NCI-H2081 (cell line): Measurements from ENCODE around the gene LGALS7.
"Not testable (repeated sequence)": the region's sequence is repeated elsewhere in the genome, so short reads cannot be mapped to it uniquely, and the experiment has no call there.

Experiments
- DNase-seq, 2 experiments: peaks; one replicate each; lab custom pipeline; 2025; lab: John Stamatoyannopoulos, UW

LGALS7 gene

GRCh38 chr19:38799104-38799503 is 25.8 kb upstream of the LGALS7 start:
- DNase-seq: no peak

GRCh38 chr19:38797781-38798180 is 24.5 kb upstream of the LGALS7 start:
- not testable (repeated sequence) for DNase-seq

GRCh38 chr19:38796154-38796553 is 22.8 kb upstream of the LGALS7 start:
- no peak for DNase-seq

DNA sequence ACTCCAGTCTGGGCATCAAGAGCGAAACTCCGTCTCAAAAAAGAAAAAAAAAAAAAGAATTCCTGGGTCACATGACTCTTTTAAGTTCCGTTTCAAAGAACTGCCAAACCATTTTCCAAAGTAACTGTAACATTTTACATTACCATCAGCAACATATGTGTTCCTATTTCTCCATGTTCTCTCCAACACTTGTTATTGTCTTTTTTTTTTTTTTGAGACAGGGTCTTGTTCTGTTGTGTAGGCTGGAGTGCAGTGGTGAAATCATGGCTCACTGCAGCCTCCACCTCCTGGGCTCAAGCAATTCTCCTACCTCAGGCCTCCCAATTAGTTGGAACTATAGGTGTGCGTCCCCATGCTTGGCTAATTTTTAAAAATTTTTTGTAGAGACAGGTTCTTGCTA is 22.2 kb upstream of the LGALS7 start:
- no peak for DNase-seq

DNA sequence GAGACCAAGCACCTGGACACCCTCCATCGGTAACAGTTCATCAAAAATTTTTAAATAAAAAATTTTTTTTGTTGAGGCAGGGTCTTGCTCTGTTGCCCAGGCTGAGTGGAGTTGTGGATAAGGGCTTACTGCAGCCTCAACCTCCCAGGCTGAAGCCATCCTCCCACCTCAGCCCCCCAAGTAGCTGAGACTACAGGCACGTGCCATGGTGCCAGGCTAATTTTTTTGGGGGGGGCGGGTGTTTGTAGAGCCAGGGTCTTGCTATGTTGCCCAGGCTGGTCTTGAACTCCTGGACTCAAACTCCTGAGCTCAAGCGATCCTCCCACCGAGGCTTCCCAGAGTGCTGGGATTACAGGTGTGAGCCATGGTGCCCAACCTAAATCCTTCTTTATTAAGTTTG is 20.4 kb upstream of the LGALS7 start:
- DNase-seq: no peak

- DNase-seq: no peak
These were observed 19.9 kb upstream of the LGALS7 start for GRCh38 chr19:38793177-38793576.

DNA sequence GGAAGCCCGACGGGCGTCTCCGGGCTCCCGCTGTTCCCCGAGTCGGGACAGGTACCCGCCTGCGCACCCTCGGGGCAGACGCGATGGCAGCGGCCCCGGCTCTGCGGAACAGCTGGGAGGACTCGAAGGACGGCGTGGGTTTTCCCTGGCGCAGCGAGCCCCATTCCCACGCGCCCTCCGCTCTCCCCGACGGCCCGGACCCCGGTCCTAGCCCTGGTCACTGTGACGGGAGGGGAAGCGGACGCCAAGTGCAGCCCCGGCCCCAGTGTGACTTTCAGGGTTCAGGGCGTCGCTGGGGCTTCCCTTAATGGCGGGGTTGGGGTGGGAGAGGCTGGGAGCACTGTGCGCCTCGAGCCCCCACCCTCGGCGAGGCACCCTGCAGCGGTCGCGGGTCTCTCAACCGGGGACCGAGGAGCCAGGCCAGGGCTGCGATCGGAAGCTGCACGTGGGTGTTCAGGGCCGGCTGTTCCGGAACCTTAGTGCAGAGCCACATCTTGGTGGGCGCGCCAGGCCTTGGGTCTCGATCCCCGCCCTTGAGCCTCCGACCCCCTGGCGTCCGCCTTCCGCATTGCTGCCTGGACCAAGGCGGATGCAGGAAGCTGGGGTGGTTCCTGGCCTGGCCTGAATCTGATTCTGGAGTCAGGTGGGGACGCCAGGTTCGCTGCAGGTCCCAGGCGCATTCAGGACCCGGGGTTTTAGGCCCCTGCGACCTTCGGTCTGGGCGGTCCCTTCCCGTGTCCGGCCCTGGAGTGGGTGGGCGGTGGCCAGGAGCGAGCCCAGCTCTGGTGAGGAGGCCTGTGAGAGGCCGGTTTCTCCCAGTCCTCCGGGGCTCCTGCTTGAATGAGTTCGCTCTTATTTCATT is 19.2 kb upstream of the LGALS7 start:
- no peak for DNase-seq

DNA sequence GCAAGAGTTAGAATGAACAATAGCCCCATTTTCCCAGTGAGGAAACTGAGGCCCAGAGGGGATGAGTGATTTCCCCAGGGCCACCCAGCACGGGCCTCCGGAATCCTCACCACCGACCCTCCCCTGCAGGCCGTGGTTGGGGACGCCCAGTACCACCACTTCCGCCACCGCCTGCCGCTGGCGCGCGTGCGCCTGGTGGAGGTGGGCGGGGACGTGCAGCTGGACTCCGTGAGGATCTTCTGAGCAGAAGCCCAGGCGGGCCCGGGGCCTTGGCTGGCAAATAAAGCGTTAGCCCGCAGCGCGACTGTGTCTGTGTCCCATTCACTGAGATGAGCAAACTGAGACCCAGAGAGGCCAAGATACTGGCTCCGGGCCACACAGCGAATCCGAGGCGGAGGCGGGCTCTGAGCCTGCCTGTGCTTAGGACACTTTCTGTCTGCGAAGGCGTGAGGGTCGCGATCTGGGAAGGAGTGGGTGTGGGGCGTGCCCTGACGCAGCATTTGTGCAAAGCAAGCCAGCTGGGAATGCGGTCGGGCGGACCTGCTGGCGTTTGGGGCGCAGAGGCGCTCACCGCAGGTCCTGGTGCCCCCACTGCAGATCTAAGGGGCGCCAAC is 18.2 kb upstream of the LGALS7 start:
- not testable (repeated sequence) for DNase-seq

DNA sequence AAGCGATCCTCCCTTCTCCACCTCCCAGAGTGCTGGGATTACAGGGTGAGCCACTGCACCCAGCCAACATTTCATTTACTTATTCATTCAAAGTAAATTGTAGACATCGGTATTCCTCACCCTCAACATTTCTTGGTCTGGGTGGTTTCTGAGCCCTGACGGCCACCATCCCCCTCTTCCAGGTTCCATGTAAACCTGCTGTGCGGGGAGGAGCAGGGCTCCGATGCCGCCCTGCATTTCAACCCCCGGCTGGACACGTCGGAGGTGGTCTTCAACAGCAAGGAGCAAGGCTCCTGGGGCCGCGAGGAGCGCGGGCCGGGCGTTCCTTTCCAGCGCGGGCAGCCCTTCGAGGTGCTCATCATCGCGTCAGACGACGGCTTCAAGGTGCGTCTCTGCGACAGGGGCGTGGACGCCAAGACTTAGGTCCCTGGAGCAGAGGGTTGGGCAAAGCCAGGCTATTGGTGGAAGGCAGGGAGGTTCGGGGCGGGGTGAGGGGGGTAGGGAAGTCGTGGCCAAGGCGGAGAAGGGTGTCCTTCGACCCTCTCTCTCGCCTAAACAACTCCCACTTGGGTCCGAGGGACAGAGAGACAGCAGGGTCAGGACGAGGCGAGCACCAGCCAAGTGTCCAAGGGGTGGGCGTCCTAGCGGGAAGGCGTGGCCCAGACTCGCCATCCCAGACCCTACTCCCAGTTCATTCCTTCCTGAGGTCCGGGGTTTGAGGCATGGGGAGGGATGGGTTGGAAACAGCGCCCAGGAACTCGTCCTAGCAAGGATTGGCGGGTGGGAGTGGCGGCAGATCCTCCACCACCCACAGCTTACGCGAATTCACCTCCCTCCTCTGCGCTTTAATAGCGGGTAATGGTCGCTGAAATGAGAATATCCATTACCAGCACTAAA is 17.4 kb upstream of the LGALS7 start:
- not testable (repeated sequence) for DNase-seq

- no peak for DNase-seq
These were observed 15.3 kb upstream of the LGALS7 start, which contains the start of gene LGALS7B for GRCh38 chr19:38788478-38789243. TSS of gene LGALS7B (plus strand) at chr19:38789200. CDS start at chr19:38789227, 27 bp downstream.

DNA sequence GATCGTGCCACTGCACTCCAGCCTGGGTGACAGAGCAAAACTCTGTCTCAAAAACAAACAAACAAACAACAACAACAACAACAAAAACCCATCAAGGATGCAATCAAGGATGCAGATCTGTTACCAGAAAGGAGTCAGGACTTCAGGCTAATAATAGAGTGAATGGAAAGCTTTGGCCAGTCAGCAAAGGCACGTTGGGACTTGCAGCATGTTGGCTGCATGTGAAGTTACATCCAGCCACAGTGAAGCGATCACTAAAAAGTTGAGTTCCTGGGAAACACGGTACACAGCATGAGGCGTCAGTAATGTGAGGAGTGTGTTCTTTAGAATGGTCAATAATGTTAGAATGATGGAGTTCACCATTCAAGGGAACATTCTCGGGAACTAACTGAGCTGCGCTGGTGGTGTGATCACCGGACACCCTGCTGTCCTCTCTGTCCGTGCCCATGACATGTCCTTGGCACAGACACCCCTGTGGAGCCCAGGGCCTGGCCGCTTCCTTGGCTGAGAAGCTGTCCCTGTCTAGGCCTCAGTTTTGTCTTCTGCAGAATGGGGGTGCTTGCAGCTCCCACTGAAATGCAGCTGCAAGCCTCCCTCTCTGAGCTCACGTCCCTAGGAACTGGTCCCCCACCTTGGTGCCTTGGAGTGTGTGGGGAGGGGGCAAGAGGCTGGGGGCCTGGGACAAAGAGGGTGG is 13.4 kb upstream of the LGALS7 start:
- DNase-seq: no peak

GRCh38 chr19:38786061-38786460 is 12.7 kb upstream of the LGALS7 start:
- not testable (repeated sequence) for DNase-seq

- no peak for DNase-seq
These were observed 11.9 kb upstream of the LGALS7 start for GRCh38 chr19:38785187-38785699.

DNA sequence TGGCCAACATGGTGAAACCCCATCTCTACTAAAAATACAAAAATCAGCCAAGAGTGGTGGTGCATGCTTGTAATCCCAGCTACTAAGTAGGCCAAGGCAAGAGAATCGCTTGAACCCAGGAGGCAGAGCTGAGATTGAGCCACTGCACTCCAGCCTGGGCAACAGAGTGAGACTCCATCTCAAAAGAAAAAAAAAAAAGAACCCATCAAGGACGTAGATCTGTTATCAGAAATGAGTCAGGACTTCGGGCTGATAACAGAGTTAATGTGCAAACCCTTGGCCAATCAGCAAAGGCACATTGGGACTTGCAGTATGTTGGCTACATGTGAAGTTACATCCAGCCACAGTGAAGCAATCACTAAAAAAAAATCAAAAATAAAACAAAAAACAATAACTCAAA is 10.9 kb upstream of the LGALS7 start:
- no peak for DNase-seq

DNA sequence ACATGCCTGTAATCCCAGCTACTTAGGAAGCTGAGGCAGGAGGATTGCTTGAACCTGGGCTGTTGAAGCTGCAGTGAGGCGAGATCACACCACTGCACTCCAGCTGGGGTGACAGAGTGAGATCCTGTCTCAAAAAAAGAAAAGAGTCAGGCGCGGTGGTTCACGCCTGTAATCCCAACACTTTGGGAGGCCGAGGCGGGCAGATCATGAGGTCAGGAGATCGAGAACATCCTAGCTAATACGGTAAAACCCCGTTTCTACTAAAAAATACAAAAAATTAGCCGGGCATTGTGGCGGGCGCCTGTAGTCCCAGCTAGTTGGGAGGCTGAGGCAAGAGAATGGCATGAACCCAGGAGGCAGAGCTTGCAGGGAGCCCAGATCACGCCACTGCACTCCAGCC is 8.9 kb upstream of the LGALS7 start:
- not testable (repeated sequence) for DNase-seq

DNA sequence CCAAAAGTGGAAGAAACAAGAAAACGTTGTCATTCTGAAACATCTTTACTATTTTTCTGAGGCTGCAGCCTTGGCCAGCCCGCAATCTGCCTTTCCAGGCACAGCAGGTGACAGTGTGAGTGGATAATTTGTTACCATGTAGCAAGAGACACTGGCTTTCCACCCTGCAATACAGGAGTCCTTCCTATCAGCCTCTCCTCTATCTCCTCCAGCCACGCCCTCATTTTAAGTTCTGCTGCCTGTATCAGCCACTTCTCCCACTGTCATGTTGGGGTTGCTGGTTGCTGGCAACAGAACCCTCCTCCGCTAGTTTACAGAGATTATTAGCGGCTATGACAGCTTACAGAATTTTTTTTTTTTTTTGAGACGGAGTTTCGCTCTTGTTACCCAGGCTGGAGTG is 7.7 kb upstream of the LGALS7 start:
- no peak for DNase-seq

DNA sequence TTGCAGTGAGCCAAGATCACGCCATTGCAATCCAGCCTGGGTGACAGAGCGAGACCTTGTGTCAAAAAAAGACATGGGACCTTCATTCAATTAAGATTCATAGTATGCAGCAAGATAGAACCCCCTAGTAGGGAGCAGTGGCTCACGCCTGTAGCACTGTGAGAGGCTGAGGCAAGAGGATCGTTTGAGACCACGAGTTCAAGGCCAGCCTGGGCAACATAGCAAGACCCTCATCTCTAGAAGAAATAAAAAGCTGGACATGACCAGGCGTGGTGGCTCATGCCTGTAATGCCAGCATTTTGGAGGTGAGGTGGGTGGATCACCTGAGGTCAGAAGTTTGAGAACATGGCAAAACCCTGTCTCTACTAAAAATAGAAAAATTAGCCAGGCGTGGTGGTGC is 7.1 kb upstream of the LGALS7 start:
- DNase-seq: no peak

GRCh38 chr19:38778733-38779132 is 5.4 kb upstream of the LGALS7 start:
- DNase-seq: no peak

DNA sequence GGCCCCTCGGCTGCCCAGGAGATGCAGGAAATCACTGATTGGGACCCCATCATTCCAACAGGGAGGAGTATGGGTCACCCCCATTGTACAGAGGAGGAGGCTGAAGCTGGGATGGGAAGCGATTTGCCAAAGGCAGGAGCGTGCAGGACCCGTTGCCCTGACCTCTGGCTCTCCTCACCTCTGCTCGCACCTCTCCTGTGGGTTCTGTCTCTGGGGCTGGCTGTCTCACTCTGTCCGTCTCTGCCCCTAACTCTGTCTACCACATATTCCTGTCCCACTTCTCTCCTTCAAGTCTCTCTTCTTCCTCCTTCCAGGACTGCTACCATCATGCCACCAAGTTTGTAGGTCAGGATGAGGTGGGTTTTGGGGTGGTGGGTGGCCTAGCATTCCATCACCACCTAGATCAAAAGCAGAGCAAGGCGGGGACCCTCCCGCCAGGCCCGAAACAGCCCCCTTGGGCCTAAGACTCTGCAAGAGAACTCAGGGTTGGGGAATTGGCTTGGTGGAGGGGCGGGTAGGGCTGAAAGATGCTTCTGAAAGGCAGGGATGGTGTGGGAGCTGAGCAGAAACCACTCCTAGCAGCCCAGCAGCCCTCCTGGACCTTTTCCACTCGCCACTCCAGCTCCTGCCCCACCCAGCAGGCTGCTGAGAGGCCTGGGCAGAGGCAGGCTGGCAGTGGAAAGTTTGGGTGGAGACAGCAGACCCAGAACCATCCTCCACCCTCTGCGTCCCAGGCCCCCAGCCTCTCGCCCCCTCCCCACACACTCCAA is 1.0 kb upstream of the LGALS7 start:
- DNase-seq: no peak

DNA sequence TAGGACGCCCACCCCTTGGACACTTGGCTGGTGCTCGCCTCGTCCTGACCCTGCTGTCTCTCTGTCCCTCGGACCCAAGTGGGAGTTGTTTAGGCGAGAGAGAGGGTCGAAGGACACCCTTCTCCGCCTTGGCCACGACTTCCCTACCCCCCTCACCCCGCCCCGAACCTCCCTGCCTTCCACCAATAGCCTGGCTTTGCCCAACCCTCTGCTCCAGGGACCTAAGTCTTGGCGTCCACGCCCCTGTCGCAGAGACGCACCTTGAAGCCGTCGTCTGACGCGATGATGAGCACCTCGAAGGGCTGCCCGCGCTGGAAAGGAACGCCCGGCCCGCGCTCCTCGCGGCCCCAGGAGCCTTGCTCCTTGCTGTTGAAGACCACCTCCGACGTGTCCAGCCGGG is 1.7 kb downstream of the LGALS7 start:
- not testable (repeated sequence) for DNase-seq
